ENCODE measurements around the gene EIF3B. TPM values are rescaled to one million over a fixed set of nuclear protein-coding genes. Genes with fewer than 3 reads are reported as not detected.
"Not testable (repeated sequence)": the region's sequence is repeated elsewhere in the genome, so short reads cannot be mapped to it uniquely, and the experiment has no call there.

EIF3B gene
- total and polyA plus RNA-seq, 3 donors from 2014 or later, result 165 to 263 (median 237) TPM

- H3K9me3 ChIP-seq, result no peaks in the 10 kb centered on the region
- H3K4me3 ChIP-seq, result no peak overlapping the region
- no peaks in the 10 kb centered on the region for H3K36me3 ChIP-seq (ENCODE audit: low read depth, missing control alignments)
- WGBS, 2 donors, result 74 to 79% methylated on average over 20 of the region's 20 CpGs
- DNase-seq, result peak; percentile 62
- no peak overlapping the region for H3K27ac ChIP-seq
- no peaks in the 10 kb centered on the region for H3K27me3 ChIP-seq
- no peaks in the 10 kb centered on the region for H3K4me1 ChIP-seq
- TF ChIP-seq POLR2A (IDR thresholded peaks at IDR 0.05), result no peak
- TF ChIP-seq CTCF (IDR thresholded peaks at IDR 0.05), result no peak
- intact Hi-C loops (cut with DNase I; ENCODE audit: low total_unique reads), result no loop called here
Measured at GRCh38 chr7:2336626-2337299, 17.9 kb upstream of the EIF3B start.

GRCh38 chr7:2347351-2348063 is 7.1 kb upstream of the EIF3B start:
- not testable (repeated sequence) for DNase-seq; H3K36me3 ChIP-seq (ENCODE audit: low read depth, missing control alignments); H3K9me3 ChIP-seq; H3K27me3 ChIP-seq; H3K4me3 ChIP-seq; H3K4me1 ChIP-seq
- intact Hi-C loops (cut with DNase I; ENCODE audit: low total_unique reads), result loop anchor here (10.0 kb wide), 1 partner anchor 93 kb away; no protein-coding TSS in a partner anchor
- 63 to 67% methylated on average over 15 of the region's 15 CpGs for WGBS, 2 donors
- H3K27ac ChIP-seq, result peak overlapping the region; percentile 32 to 33

- Histone ChIP-seq H3K9me3 (no peaks in the 10 kb centered on the region), H3K27ac (peak overlapping the region in 1 of 2 donors; percentile 16), H3K27me3 (no peaks in the 10 kb centered on the region), H3K36me3 (ENCODE audit: low read depth, missing control alignments) (no peaks in the 10 kb centered on the region), H3K4me3 (no peak overlapping the region), H3K4me1 (peaks cover 4% of the 10 kb centered on the region)
- TF ChIP-seq CTCF (IDR thresholded peaks at IDR 0.05) (no peak), POLR2A (IDR thresholded peaks at IDR 0.05) (no peak)
- intact Hi-C loops (cut with DNase I; ENCODE audit: low total_unique reads), result no loop called here
- 71 to 77% methylated on average over 9 of the region's 9 CpGs for WGBS, 2 donors
- no peak for DNase-seq
Measured at GRCh38 chr7:2350055-2350454, 4.6 kb upstream of the EIF3B start.

DNA sequence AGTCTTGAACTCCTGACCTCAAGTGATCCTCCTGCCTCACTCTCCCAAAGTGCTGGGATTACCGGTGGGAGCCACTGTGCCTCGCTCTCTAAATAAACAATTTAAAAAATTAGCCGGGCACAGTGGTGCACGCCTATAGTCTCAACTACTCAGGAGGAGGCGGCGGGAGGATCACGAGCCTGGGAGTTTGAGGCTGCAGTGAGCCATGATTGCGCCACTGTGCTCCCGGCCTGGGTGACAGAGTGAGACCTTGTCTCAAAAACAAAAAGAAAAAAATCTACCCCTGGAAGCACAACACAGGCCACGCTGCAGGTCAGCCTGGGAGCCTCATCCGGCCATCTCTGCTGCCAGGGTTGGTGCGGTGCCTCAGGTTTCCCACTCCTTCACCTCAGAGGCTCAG is 3.8 kb upstream of the EIF3B start:
- intact Hi-C loops (cut with DNase I; ENCODE audit: low total_unique reads), result no loop called here
- WGBS, 2 donors, result 91 to 93% methylated on average over 12 of the region's 12 CpGs
- no peaks in the 10 kb centered on the region for H3K9me3 ChIP-seq

More for the DNA sequence above, 3.8 kb upstream of the EIF3B start:
- no peak overlapping the region for H3K27ac ChIP-seq
- DNase-seq, result no peak
- TF ChIP-seq POLR2A (IDR thresholded peaks at IDR 0.05), result no peak
- no peak for TF ChIP-seq CTCF (IDR thresholded peaks at IDR 0.05)
- H3K36me3 ChIP-seq (ENCODE audit: low read depth, missing control alignments), result no peaks in the 10 kb centered on the region
- H3K4me1 ChIP-seq, result peaks cover 5% of the 10 kb centered on the region
- no peaks in the 10 kb centered on the region for H3K27me3 ChIP-seq
- no peak overlapping the region for H3K4me3 ChIP-seq

Measured in testis (tissue), 3 donors.